Measurements from ENCODE around the gene PLA2G4C. TPM values are rescaled to one million over a fixed set of nuclear protein-coding genes. Genes with fewer than 3 reads are reported as not detected.
"Not testable (repeated sequence)": the region's sequence is repeated elsewhere in the genome, so short reads cannot be mapped to it uniquely, and the experiment has no call there.

Gene PLA2G4C
- total RNA-seq, 1 donor from 2014 or later = 2.5 TPM

GRCh38 chr19:48090281-48090802, 20.3 kb downstream of the PLA2G4C start:
- DNase-seq = no peak
- Mint-ChIP-seq H3K4me1 (ENCODE audit: low read depth, unreplicated experiment) (no peaks in the 10 kb centered on the region), H3K9me3 (ENCODE audit: unreplicated experiment) (peaks cover 4% of the 10 kb centered on the region), H3K27ac (ENCODE audit: unreplicated experiment) (no peak overlapping the region), H3K27me3 (ENCODE audit: unreplicated experiment) (peaks cover 3% of the 10 kb centered on the region), H3K36me3 (ENCODE audit: unreplicated experiment) (peaks cover 8% of the 10 kb centered on the region), H3K4me3 (ENCODE audit: unreplicated experiment) (no peak overlapping the region)
- TF ChIP-seq CTCF (IDR thresholded peaks at IDR 0.05; ENCODE audit: partially characterized antibody, unreplicated experiment) = no peak

GRCh38 chr19:48088991-48089390, 21.6 kb downstream of the PLA2G4C start:
- not testable (repeated sequence) for H3K27me3 Mint-ChIP-seq (ENCODE audit: unreplicated experiment); H3K36me3 Mint-ChIP-seq (ENCODE audit: unreplicated experiment); H3K27ac Mint-ChIP-seq (ENCODE audit: unreplicated experiment); H3K9me3 Mint-ChIP-seq (ENCODE audit: unreplicated experiment); H3K4me1 Mint-ChIP-seq (ENCODE audit: low read depth, unreplicated experiment); H3K4me3 Mint-ChIP-seq (ENCODE audit: unreplicated experiment); DNase-seq

- H3K36me3 Mint-ChIP-seq (ENCODE audit: unreplicated experiment) = no peaks in the 10 kb centered on the region
- no peak for DNase-seq
- H3K4me1 Mint-ChIP-seq (ENCODE audit: low read depth, unreplicated experiment) = no peaks in the 10 kb centered on the region
- no peak overlapping the region for H3K27ac Mint-ChIP-seq (ENCODE audit: unreplicated experiment)
- H3K4me3 Mint-ChIP-seq (ENCODE audit: unreplicated experiment) = no peak overlapping the region
- no peak for TF ChIP-seq CTCF (IDR thresholded peaks at IDR 0.05; ENCODE audit: partially characterized antibody, unreplicated experiment)
- peaks cover 1% of the 10 kb centered on the region for H3K9me3 Mint-ChIP-seq (ENCODE audit: unreplicated experiment)
- peaks cover 3% of the 10 kb centered on the region for H3K27me3 Mint-ChIP-seq (ENCODE audit: unreplicated experiment)
Observed at GRCh38 chr19:48085904-48086864, 24.4 kb downstream of the PLA2G4C start.

GRCh38 chr19:48085076-48085475, 25.5 kb downstream of the PLA2G4C start:
- Mint-ChIP-seq H3K27me3 (ENCODE audit: unreplicated experiment) (peaks cover 3% of the 10 kb centered on the region), H3K4me1 (ENCODE audit: low read depth, unreplicated experiment) (no peaks in the 10 kb centered on the region), H3K9me3 (ENCODE audit: unreplicated experiment) (peaks cover 1% of the 10 kb centered on the region), H3K27ac (ENCODE audit: unreplicated experiment) (no peak overlapping the region), H3K4me3 (ENCODE audit: unreplicated experiment) (no peak overlapping the region), H3K36me3 (ENCODE audit: unreplicated experiment) (no peaks in the 10 kb centered on the region)
- TF ChIP-seq CTCF (IDR thresholded peaks at IDR 0.05; ENCODE audit: partially characterized antibody, unreplicated experiment) = no peak
- no peak for DNase-seq

- no peak for DNase-seq
- no peak overlapping the region for H3K27ac Mint-ChIP-seq (ENCODE audit: unreplicated experiment)
- no peaks in the 10 kb centered on the region for H3K27me3 Mint-ChIP-seq (ENCODE audit: unreplicated experiment)
- TF ChIP-seq CTCF (IDR thresholded peaks at IDR 0.05; ENCODE audit: partially characterized antibody, unreplicated experiment) = no peak
- H3K4me1 Mint-ChIP-seq (ENCODE audit: low read depth, unreplicated experiment) = no peaks in the 10 kb centered on the region
- peaks cover 3% of the 10 kb centered on the region for H3K9me3 Mint-ChIP-seq (ENCODE audit: unreplicated experiment)
- no peaks in the 10 kb centered on the region for H3K36me3 Mint-ChIP-seq (ENCODE audit: unreplicated experiment)
- H3K4me3 Mint-ChIP-seq (ENCODE audit: unreplicated experiment) = no peak overlapping the region
Observed at GRCh38 chr19:48081106-48081505, 29.5 kb downstream of the PLA2G4C start.

- H3K36me3 Mint-ChIP-seq (ENCODE audit: unreplicated experiment); H3K4me1 Mint-ChIP-seq (ENCODE audit: low read depth, unreplicated experiment); DNase-seq; H3K27me3 Mint-ChIP-seq (ENCODE audit: unreplicated experiment); H3K4me3 Mint-ChIP-seq (ENCODE audit: unreplicated experiment); H3K9me3 Mint-ChIP-seq (ENCODE audit: unreplicated experiment); H3K27ac Mint-ChIP-seq (ENCODE audit: unreplicated experiment): not testable (repeated sequence)
Observed at GRCh38 chr19:48070177-48070769, 40.3 kb downstream of the PLA2G4C start.

Measured in glutamatergic neuron (in vitro differentiated cells).